GM12892 (cell line): ENCODE results near the gene XPO5.

Source experiments
- POLR2A ChIP-seq: IDR thresholded peaks from 2 replicates; pipeline ENCODE4 v1.6.1; 2011; ENCODE audit warnings: low read depth, low read length, control low read depth
- POLR2AphosphoS5 ChIP-seq: IDR thresholded peaks from 2 replicates; pipeline ENCODE4 v1.6.1; 2011; ENCODE audit warnings: low read depth, low read length, control low read depth
- TAF1 ChIP-seq: IDR thresholded peaks from 2 replicates; pipeline ENCODE4 v1.6.1; 2011; ENCODE audit warnings: low read depth, mild to moderate bottlenecking, control low read depth, low read length, borderline replicate concordance

- TF ChIP-seq POLR2A (no peak), TAF1 (no peak), POLR2AphosphoS5 (no peak)
These were observed 43.6 kb downstream of the XPO5 start for GRCh38 chr6:43532201-43532600.
